Erythroblast (primary cell): ENCODE results near the gene RAB28.

Experiments used
- DNase-seq, 2 experiments: peaks; one replicate each; lab custom pipeline; 2025; lab: John Stamatoyannopoulos, UW
- GATA1 ChIP-seq: IDR thresholded peaks from 2 replicates; pipeline ENCODE4 v1.6.1; 2011; ENCODE audit warnings: low read depth, mild to moderate bottlenecking, control low read depth, low read length, moderate library complexity
- POLR2A ChIP-seq: IDR thresholded peaks from 2 replicates; pipeline ENCODE4 v1.6.1; 2011; ENCODE audit warnings: mild to moderate bottlenecking, low read length

The RAB28 gene

GRCh38 chr4:13359809-13360208 is 124.3 kb downstream of the RAB28 start:
- no peak for TF ChIP-seq GATA1
- TF ChIP-seq POLR2A = no peak
- no peak for DNase-seq

- DNase-seq = no peak
- TF ChIP-seq POLR2A (no peak), GATA1 (no peak)
Measured at GRCh38 chr4:13355111-13355880, 128.8 kb downstream of the RAB28 start.

DNA sequence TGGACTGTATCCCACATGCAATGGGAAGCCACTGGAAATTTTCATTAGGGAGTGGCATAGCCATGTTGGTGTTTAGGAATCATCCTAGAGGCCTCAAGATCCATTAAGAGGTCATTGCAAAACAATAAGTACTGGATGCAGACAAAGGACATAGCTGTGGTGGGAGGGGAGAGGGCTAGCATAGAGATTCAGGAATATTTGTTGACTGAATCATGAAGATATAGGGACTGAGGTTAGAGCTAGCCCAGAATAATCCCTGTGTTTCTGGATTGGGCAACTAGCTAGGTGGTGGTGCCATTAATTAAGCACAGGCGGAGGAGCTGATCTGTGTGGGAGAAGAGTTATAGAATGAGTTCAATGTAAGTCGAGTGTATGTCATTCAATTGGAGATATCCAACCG is 135.0 kb downstream of the RAB28 start:
- no peak for DNase-seq
- TF ChIP-seq GATA1 (no peak), POLR2A (no peak)

GRCh38 chr4:13348216-13348615 is 135.9 kb downstream of the RAB28 start:
- TF ChIP-seq POLR2A = no peak
- DNase-seq = no peak

DNA sequence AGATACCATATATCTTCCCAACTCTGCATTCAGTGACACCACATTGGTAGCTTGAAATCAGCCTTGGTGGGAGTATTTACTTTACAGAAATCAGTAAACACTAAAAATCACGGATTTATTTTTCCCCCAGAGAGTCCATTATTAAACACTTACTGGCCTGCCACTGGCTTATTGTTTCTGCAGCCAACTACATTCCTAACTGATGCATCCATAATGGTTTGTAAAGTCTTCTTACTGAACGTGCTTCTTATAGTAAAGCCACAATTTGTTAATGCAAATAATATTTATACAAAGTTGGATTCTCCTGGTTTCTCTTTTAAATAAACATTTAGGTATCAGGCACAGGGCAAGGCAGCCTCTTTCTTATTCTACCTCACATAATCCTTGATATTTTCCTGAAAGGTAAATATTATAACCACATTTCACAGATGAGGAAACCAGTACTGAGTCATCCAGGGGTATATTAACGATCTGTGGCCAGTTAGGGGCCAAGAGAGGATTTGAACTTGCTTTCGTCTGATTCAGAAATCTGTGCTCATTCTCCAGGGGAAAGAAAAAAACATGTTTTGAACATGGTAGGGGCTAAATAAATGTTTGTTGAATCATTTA is 136.5 kb downstream of the RAB28 start:
- TF ChIP-seq GATA1 (no peak), POLR2A (no peak)
- no peak for DNase-seq

DNA sequence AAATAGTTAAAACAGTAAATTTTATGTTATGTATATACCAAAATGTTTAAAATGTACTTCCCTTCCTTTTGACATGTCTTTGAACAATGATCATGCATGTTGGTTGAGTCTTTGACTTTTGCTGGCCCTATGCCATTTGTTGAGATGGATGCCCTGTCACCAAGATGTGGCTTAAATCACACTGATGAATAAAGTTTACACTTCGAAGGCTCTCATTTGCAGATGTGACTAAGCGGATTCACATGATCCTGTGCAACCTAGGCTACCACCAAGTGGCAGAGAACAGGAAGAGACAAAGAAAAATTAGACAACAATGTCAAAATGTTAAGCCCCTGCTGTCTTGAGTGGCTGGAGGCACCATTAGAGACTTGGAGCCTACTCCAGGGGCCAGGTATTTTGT is 139.9 kb downstream of the RAB28 start:
- DNase-seq = no peak
- TF ChIP-seq GATA1 = no peak
- no peak for TF ChIP-seq POLR2A

- TF ChIP-seq GATA1 (no peak), POLR2A (no peak)
Measured at GRCh38 chr4:13340672-13341071, 143.5 kb downstream of the RAB28 start.

GRCh38 chr4:13331827-13332226 is 152.3 kb downstream of the RAB28 start:
- no peak for DNase-seq
- no peak for TF ChIP-seq GATA1

More at GRCh38 chr4:13340672-13341071, 143.5 kb downstream of the RAB28 start:
- no peak for DNase-seq

DNA sequence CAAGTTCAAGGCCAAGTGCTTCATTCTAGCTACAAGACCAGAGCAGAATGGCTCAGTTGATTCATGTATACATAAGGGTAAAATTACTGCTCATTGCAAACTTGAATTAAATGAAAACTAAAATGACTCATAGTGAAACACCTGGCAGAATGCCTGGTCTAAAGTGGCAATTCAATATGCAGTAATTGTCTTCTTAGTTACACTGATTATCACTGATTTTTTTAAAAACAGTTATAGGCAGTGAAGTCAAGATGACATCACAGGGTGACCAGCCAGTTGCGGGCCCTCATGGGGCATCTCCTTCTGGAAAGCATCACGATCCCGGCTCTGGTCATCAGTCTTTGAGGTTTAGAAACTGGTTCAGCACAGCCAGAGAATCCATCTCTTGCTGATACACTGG is 154.2 kb downstream of the RAB28 start:
- TF ChIP-seq POLR2A (no peak), GATA1 (no peak)
- DNase-seq = no peak

GRCh38 chr4:13329340-13329850 is 154.7 kb downstream of the RAB28 start:
- no peak for TF ChIP-seq GATA1
- TF ChIP-seq POLR2A = no peak
- no peak for DNase-seq

DNA sequence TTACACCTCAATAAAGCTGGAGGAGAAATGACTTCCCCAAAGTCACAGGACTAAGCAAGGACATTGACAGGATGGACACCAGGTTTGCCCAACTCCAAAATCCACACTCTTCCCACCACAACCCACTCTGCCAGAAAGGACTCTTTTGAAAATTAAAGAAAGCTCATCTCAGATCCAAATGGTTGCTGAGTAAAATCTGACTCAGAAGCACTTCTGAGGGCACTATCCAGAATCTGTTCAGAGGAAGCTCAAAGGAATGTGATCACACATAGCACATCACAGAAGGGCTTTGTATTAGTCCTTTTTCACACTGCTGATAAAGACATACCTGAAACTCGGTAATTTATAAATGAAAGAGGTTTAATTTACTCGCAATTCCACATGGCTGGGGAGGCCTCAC is 155.5 kb downstream of the RAB28 start:
- no peak for TF ChIP-seq GATA1
- no peak for TF ChIP-seq POLR2A
- no peak for DNase-seq

GRCh38 chr4:13327991-13328390 is 156.1 kb downstream of the RAB28 start:
- TF ChIP-seq GATA1 (no peak), POLR2A (no peak)
- DNase-seq = no peak

GRCh38 chr4:13325744-13326143 is 158.4 kb downstream of the RAB28 start:
- TF ChIP-seq GATA1 = no peak
- TF ChIP-seq POLR2A = no peak
- DNase-seq = no peak

- TF ChIP-seq POLR2A (no peak), GATA1 (no peak)
- no peak for DNase-seq
Measured at GRCh38 chr4:13323921-13324320, 160.2 kb downstream of the RAB28 start.
